Measurements from ENCODE around the gene KRTAP4-9.
"Not testable (repeated sequence)": the region's sequence is repeated elsewhere in the genome, so short reads cannot be mapped to it uniquely, and the experiment has no call there.

KRTAP4-9 gene

DNA sequence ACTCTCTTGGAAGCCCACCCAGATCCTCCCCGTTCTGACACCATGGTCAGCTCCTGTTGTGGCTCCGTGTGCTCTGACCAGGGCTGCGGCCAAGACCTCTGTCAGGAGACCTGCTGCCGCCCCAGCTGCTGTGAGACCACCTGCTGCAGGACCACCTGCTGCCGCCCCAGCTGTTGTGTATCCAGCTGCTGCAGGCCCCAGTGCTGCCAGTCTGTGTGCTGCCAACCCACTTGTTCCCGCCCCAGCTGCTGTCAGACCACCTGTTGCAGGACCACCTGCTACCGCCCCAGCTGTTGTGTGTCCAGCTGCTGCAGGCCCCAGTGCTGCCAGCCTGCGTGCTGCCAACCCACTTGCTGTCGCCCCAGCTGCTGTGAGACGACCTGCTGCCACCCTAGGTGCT lies at the start of gene KRTAP4-9:
Gene KRTAP4-9 (plus strand): TSS at position 43 of the 400 bp plus-strand sequence. CDS start 0 bp downstream, at position 43.
- H3K27me3 ChIP-seq (replicated peaks; ENCODE audit: control insufficient read depth, insufficient read depth, low read length); DNase-seq (ENCODE audit: extremely low read depth, insufficient read length); H3K4me3 ChIP-seq (replicated peaks; ENCODE audit: low read depth, low read length); H3K36me3 ChIP-seq (ENCODE audit: control insufficient read depth, insufficient read depth, low read length): not testable (repeated sequence)

DNA sequence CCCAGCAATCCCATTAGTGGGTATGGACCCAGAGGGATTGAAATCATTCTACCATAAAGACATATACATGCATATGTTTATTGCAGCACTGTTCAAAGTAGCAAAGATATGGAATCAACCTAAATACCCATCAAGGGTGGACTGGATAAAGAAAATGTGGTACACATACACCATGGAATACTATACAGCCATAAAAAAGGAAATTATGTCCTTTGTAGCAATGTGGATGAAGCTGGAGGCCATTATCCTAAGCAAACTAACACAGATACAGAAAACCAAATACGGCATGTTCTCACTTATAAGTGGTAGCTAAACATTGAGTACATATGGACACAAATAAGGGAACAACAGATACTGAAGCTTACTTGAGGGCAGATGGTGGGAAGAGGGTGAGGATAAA lies 47.6 kb upstream of the KRTAP4-9 start:
- no peak for DNase-seq (ENCODE audit: extremely low read depth, insufficient read length)
- TF ChIP-seq, protein P1, sequence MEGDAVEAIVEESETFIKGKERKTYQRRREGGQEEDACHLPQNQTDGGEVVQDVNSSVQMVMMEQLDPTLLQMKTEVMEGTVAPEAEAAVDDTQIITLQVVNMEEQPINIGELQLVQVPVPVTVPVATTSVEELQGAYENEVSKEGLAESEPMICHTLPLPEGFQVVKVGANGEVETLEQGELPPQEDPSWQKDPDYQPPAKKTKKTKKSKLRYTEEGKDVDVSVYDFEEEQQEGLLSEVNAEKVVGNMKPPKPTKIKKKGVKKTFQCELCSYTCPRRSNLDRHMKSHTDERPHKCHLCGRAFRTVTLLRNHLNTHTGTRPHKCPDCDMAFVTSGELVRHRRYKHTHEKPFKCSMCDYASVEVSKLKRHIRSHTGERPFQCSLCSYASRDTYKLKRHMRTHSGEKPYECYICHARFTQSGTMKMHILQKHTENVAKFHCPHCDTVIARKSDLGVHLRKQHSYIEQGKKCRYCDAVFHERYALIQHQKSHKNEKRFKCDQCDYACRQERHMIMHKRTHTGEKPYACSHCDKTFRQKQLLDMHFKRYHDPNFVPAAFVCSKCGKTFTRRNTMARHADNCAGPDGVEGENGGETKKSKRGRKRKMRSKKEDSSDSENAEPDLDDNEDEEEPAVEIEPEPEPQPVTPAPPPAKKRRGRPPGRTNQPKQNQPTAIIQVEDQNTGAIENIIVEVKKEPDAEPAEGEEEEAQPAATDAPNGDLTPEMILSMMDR (IDR thresholded peaks at IDR 0.05; ENCODE audit: insufficient read depth, low read length, poor library complexity, severe bottlenecking), result no peak
- H3K4me3 ChIP-seq (replicated peaks; ENCODE audit: low read depth, low read length), result no peak overlapping the region
- H3K27me3 ChIP-seq (replicated peaks; ENCODE audit: control insufficient read depth, insufficient read depth, low read length), result no peaks in the 10 kb centered on the region; the same call in 1 of the 2 replicates
- no peaks in the 10 kb centered on the region for H3K36me3 ChIP-seq (ENCODE audit: control insufficient read depth, insufficient read depth, low read length)

DNA sequence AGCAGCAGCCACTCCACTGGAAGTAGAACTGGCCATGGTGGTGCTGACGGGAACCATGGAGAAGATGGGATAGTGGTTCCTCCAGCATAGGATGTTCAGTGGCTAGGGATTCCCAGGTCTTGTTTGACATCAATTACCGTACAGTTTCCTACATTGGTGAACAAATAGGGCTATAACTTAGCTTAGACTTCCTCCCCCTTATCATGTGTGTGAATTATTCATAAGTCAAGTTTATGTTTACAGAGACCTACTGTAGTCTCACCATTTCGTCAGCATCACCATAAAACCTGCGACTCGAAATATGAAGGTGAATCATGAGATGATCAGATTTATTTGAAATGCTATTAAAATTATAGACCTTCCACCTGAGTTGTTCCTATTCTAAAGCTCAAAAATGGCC lies 46.4 kb upstream of the KRTAP4-9 start:
- H3K36me3 ChIP-seq (ENCODE audit: control insufficient read depth, insufficient read depth, low read length), result no peaks in the 10 kb centered on the region
- H3K27me3 ChIP-seq (replicated peaks; ENCODE audit: control insufficient read depth, insufficient read depth, low read length), result no peaks in the 10 kb centered on the region; the same call in 1 of the 2 replicates
- DNase-seq (ENCODE audit: extremely low read depth, insufficient read length), result no peak
- no peak overlapping the region for H3K4me3 ChIP-seq (replicated peaks; ENCODE audit: low read depth, low read length)
- TF ChIP-seq, protein P1 (IDR thresholded peaks at IDR 0.05; ENCODE audit: insufficient read depth, low read length, poor library complexity, severe bottlenecking), result no peak

DNA sequence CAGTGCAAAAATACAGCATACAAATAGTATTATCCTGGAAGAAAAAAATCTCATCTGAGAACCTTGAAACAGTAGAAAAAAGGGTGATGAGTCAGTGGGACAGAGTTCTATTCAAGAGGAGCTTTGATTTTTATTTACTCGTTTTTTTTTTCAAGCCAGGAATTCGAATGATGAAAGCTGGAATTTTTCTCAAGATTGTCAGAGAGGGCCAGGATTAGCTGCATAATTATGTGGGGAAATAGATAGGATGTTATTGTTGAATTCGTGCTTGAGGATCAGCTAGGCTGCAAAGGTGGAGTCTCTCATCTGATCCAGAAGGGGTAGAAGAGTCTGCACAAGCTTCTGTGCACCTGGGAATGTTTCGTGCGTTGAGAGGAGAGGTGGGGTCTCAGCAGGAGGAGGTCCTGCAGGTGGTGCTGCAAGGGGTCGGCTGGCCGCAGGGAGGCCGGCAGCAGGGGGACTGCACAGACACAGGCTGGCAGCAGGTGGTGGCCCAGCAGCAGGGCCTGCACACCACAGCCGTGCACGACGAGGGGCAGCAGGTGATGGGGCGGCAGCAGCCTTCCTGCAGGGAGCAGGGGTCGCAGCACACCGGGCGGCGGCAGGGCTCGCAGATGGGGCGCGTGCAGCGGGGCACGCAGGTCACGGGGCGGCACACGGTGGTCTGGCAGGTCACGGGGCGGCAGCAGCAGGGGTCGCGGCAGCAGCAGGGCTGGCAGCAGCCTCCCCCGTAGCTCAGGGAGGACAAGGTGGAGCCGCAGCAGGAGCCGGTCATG lies 45.7 kb upstream of the KRTAP4-9 start:
- not testable (repeated sequence) for H3K36me3 ChIP-seq (ENCODE audit: control insufficient read depth, insufficient read depth, low read length); H3K27me3 ChIP-seq (replicated peaks; ENCODE audit: control insufficient read depth, insufficient read depth, low read length); DNase-seq (ENCODE audit: extremely low read depth, insufficient read length); H3K4me3 ChIP-seq (replicated peaks; ENCODE audit: low read depth, low read length)

DNA sequence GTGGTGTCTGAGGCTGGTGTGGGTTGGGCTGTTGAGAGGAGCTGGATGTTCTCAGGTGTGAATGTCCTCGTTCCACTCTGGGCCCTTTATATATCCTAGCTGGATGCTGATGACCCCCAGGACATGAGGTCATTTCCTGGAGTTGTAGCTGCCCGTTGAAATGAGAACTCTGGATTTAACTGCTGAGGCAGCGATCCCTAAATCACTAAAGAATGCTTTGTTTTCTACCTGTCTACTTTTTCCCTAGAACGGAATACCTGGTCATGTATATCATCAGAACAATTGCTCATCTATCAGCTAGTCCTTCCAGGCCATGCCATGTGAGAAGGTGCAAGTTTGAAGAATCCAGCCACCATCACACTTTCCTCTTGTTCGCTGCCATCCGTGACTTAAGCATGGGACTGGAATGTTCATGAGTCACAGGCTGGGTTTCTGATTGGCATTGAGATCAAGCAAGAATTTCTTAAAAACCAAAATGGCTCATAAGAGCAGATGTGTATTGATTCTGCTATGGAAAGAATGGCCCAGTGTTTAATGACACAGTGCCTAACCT lies 45.1 kb upstream of the KRTAP4-9 start, which contains the start of gene KRTAP2-3:
Gene KRTAP2-3 (minus strand): TSS at position 63 of the 553 bp plus-strand sequence. CDS start 64 bp downstream, outside the sequence.
- H3K4me3 ChIP-seq (replicated peaks; ENCODE audit: low read depth, low read length), result no peak within 1 kb of the TSS
- no peak for DNase-seq (ENCODE audit: extremely low read depth, insufficient read length)
- H3K27me3 ChIP-seq (replicated peaks; ENCODE audit: control insufficient read depth, insufficient read depth, low read length), result no peaks in the 10 kb centered on the region; the same call in 1 of the 2 replicates
- TF ChIP-seq, protein P1 (IDR thresholded peaks at IDR 0.05; ENCODE audit: insufficient read depth, low read length, poor library complexity, severe bottlenecking), result no peak
- no peaks in the 10 kb centered on the region for H3K36me3 ChIP-seq (ENCODE audit: control insufficient read depth, insufficient read depth, low read length)

DNA sequence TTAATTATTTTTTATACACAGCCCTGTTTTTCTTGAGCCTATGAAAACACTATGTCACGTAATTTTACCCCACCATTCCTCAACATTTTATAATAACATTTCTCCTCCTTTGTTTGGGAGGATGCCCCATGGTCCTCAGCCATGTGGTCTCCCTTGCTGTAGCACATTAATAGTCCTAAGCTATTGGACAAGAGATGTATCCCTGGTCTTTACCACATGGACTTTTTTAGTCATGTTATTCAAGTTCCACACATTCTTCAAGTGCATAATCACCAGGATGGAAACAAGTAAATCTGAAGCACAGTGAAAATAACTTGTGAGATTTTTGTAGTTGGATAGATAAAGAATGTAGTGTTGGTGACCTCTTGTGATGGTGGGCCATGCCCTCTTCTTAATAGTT lies 43.2 kb upstream of the KRTAP4-9 start:
- H3K27me3 ChIP-seq (replicated peaks; ENCODE audit: control insufficient read depth, insufficient read depth, low read length), result no peaks in the 10 kb centered on the region; the same call in 1 of the 2 replicates
- no peak overlapping the region for H3K4me3 ChIP-seq (replicated peaks; ENCODE audit: low read depth, low read length)
- DNase-seq (ENCODE audit: extremely low read depth, insufficient read length), result no peak
- TF ChIP-seq, protein P1 (IDR thresholded peaks at IDR 0.05; ENCODE audit: insufficient read depth, low read length, poor library complexity, severe bottlenecking), result no peak
- no peaks in the 10 kb centered on the region for H3K36me3 ChIP-seq (ENCODE audit: control insufficient read depth, insufficient read depth, low read length)
